Measurements from ENCODE around the gene TESPA1. TPM values are rescaled to one million over a fixed set of nuclear protein-coding genes. Genes with fewer than 3 reads are reported as not detected.

The TESPA1 gene
- total RNA-seq, 4 donors from 2014 or later = 1.2 to 9.6 (median 4.5) TPM

DNA sequence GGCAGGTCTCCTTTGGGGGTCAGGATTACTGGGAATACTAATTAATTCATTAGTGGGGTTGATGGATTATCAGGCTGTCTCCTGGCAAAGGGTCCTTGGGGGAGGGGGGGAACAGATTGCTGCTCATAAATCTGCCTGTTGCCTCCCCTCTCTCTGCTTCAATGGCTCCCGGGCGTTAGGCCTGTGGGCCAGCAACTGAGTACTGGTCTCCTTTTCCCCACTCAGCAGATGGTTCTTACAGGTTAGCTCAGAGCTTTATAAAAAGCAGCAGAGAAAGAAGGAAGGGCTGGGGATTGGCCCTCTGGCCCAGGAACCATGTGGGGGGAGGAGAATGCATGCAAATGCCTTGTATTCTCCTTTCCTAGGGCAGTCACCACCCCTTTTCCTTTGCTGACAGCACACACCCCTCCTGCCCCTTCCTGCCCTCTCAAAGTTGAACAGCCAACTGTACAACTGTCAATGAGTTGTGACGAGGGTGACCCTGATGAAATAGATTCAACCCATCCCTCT, 32.9 kb upstream of the TESPA1 start:
- no peaks in the 10 kb centered on the region for H3K4me1 ChIP-seq
- H3K36me3 ChIP-seq = no peaks in the 10 kb centered on the region
- no peak overlapping the region for H3K4me3 ChIP-seq
- no peaks in the 10 kb centered on the region for H3K9me3 ChIP-seq
- no peaks in the 10 kb centered on the region for H3K27me3 ChIP-seq
- no peak for DNase-seq
- H3K27ac ChIP-seq = no peak overlapping the region
- TF ChIP-seq, protein P1, sequence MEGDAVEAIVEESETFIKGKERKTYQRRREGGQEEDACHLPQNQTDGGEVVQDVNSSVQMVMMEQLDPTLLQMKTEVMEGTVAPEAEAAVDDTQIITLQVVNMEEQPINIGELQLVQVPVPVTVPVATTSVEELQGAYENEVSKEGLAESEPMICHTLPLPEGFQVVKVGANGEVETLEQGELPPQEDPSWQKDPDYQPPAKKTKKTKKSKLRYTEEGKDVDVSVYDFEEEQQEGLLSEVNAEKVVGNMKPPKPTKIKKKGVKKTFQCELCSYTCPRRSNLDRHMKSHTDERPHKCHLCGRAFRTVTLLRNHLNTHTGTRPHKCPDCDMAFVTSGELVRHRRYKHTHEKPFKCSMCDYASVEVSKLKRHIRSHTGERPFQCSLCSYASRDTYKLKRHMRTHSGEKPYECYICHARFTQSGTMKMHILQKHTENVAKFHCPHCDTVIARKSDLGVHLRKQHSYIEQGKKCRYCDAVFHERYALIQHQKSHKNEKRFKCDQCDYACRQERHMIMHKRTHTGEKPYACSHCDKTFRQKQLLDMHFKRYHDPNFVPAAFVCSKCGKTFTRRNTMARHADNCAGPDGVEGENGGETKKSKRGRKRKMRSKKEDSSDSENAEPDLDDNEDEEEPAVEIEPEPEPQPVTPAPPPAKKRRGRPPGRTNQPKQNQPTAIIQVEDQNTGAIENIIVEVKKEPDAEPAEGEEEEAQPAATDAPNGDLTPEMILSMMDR (IDR thresholded peaks at IDR 0.05) = no peak
- TF ChIP-seq POLR2A (IDR thresholded peaks at IDR 0.05) = no peak

DNA sequence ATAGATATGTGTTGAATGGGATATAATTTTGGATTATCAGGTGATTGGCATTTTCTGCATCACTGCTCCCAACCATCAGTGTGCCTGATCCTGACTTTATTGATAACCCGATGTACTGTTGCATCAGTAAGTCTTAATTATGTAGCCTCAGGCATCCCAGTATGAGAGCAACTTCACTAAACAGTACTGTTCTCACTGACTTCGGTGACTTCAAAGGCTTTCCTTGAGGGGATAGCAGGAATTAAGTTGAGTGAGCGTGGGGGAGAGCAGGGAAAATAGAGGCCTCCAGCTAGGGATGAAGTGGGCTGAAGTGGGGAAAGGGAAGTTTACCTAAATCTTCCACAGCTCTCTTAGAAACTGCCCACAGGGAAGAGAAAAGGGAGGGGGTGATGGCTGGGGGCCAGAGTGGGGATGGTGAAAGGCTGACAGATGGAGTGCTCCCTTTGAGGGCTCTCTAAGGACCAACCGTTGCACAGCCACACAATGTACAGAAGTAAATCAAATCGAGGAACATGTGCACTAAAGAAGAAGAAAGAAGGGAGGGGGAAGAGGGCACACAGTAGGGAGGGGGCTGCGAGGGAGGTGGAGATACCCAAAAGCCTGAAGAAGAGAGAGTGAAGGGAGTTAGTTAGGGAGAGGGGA, 24.5 kb upstream of the TESPA1 start:
- Histone ChIP-seq H3K27ac (no peak overlapping the region), H3K27me3 (no peaks in the 10 kb centered on the region), H3K4me3 (no peak overlapping the region), H3K36me3 (no peaks in the 10 kb centered on the region), H3K9me3 (no peaks in the 10 kb centered on the region), H3K4me1 (no peaks in the 10 kb centered on the region)
- TF ChIP-seq POLR2A (IDR thresholded peaks at IDR 0.05) = no peak
- TF ChIP-seq, protein P1 (IDR thresholded peaks at IDR 0.05) = no peak
- no peak for DNase-seq

DNA sequence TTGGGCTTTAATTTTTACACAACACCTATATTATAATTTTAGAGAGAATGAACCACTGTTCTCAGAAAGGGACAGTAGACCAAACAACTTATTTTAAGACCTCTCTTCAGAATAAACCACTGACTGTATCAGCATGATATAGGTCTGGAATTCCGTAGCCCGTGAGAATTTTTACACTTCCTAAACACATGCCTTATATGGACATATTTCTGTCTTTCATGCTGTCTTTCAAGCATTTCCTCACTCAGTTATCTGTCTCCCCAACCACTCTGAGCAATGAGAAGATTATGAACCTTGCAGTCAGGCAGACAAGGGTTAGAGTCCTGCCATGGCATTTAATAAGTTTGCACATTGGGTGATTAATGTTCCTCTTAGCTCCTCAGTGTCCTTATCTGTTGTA, 17.8 kb upstream of the TESPA1 start:
- no peaks in the 10 kb centered on the region for H3K4me1 ChIP-seq
- no peak for TF ChIP-seq POLR2A (IDR thresholded peaks at IDR 0.05)
- H3K27ac ChIP-seq = no peak overlapping the region
- H3K9me3 ChIP-seq = no peaks in the 10 kb centered on the region
- DNase-seq = no peak
- no peaks in the 10 kb centered on the region for H3K36me3 ChIP-seq
- H3K4me3 ChIP-seq = no peak overlapping the region
- H3K27me3 ChIP-seq = no peaks in the 10 kb centered on the region

DNA sequence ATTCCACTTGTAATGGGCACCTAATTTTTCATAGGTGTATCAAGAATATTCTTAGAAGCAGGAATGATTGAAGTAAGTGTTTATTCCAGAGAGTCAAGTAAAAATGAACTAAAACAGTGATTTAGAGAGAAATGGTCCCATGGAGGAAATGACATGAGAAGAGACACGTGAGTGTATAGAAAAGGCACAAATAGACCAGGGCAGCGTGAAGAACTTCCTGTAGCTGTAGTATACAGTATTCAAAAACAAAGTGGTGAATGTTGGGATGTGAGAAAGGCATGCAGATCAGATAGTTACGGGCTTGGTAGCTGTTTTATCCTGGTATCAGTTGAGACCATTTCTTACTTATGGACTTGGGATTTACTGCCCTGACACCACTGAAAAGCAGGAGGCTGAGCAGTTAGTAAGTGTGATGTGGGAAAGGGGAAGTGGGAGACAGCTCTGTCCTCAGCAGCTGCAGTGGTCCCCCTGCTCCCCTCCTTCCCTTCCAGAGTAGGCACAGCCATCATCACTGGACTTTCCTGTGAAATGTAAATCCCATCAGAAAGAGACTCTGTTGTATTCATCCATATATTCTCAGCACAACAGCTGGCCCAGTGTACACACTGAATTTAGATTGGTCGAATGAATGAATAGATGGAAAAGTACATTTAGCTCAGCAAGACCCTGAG, 16.8 kb upstream of the TESPA1 start:
- Histone ChIP-seq H3K9me3 (no peaks in the 10 kb centered on the region), H3K27ac (no peak overlapping the region), H3K27me3 (no peaks in the 10 kb centered on the region), H3K36me3 (no peaks in the 10 kb centered on the region), H3K4me3 (no peak overlapping the region), H3K4me1 (no peaks in the 10 kb centered on the region)
- TF ChIP-seq POLR2A (IDR thresholded peaks at IDR 0.05) = no peak
- TF ChIP-seq, protein P1 (IDR thresholded peaks at IDR 0.05) = no peak
- DNase-seq = no peak

DNA sequence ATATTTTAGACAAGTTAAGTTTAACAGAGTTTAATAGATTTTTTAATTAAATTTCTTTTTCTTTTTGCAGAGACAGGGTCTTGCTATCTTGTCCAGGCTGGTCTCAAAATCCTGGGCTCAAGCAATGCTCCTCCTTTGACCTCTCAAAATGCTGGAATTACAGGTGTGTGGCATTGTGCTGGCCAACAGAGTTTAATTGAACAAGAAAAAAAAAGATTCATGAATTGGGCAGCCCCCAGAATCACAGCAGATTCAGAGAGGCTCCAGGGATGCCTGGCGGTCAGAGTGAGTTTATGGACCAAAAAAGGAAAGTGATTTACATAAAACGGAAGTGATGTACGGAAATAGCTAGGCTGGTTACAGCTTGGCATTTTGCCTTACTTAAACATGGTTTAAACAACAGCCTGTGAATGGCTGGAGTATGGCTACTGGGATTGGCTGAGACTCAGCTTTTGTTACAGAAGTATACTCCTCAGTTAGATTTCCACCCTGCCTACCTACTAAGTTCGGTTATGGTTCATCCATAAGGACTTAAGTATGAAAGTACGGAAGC, 14.5 kb upstream of the TESPA1 start:
- no peaks in the 10 kb centered on the region for H3K9me3 ChIP-seq
- TF ChIP-seq, protein P1 (IDR thresholded peaks at IDR 0.05) = no peak
- no peak for TF ChIP-seq POLR2A (IDR thresholded peaks at IDR 0.05)
- no peaks in the 10 kb centered on the region for H3K4me1 ChIP-seq
- no peaks in the 10 kb centered on the region for H3K27me3 ChIP-seq
- no peak for DNase-seq
- no peak overlapping the region for H3K27ac ChIP-seq
- no peak overlapping the region for H3K4me3 ChIP-seq
- H3K36me3 ChIP-seq = no peaks in the 10 kb centered on the region

DNA sequence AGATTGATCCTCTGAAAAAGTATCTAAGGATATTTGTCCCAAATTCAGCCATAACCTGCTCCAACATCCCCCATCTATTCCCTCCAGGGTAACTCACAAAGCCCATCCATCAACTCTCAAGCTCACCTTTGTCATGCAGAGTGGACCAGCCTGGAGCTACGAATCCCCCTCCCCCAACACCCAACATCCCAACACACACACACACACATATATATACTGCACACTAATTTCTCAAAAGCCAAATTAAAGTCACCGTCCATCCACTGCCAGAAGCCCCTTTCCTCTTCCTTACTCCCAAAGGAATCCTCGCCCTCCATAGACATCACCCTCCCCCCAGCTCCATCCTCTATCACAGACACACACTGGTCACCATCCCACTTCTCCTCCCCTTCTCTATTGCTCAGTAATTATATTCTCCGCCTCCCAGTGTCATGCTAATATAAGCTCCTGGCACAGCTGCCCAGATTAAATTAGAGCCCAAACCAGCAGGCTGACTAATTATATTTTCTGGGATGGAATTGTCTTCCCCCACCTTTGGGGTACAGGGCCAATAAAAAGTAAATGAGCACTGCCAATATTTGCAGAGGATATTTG, 13.5 kb upstream of the TESPA1 start:
- Histone ChIP-seq H3K27ac (no peak overlapping the region), H3K27me3 (no peaks in the 10 kb centered on the region), H3K9me3 (no peaks in the 10 kb centered on the region), H3K36me3 (no peaks in the 10 kb centered on the region), H3K4me1 (no peaks in the 10 kb centered on the region), H3K4me3 (no peak overlapping the region)
- no peak for DNase-seq
- TF ChIP-seq, protein P1 (IDR thresholded peaks at IDR 0.05) = no peak
- no peak for TF ChIP-seq POLR2A (IDR thresholded peaks at IDR 0.05)
